Stimulated activated CD4-positive, alpha-beta T cell treated with anti-CD3 and anti-CD28 coated beads, TNF-alpha, amount 100 ng/mL, for 24 hours (primary cell): ENCODE data around the gene ADGRL2.
"Not testable (repeated sequence)": the region's sequence is repeated elsewhere in the genome, so short reads cannot be mapped to it uniquely, and the experiment has no call there.

Source experiments
- DNase-seq, 3 experiments: peaks; one replicate each; pipeline ENCODE4 v3.0.0-alpha.2; 2020; ENCODE audit warnings: low read depth in 3 of 3

ADGRL2 gene

GRCh38 chr1:81847063-81847462 lies 46.3 kb downstream of the ADGRL2 start:
- DNase-seq: no peak

GRCh38 chr1:81848880-81849682 lies 48.3 kb downstream of the ADGRL2 start:
- no peak for DNase-seq

DNA sequence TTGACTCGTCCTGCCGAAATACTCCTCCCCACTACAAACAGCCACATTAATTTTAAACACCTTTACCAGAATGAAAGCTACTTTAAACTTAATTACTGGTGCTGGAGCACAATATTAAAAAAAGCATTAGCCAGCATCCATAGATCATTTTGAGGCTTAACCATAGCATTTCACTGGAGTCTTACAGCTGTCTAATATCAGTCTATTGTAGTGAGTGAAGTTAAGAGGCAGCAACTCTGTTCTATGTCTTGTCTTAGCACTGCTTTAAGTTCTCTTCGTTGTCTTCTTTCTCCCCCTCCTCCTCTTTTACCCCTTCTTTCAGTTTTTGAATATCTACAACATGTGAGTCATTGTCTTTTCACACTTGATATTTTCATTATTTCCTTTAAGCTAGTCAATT lies 49.3 kb downstream of the ADGRL2 start:
- DNase-seq: no peak

DNA sequence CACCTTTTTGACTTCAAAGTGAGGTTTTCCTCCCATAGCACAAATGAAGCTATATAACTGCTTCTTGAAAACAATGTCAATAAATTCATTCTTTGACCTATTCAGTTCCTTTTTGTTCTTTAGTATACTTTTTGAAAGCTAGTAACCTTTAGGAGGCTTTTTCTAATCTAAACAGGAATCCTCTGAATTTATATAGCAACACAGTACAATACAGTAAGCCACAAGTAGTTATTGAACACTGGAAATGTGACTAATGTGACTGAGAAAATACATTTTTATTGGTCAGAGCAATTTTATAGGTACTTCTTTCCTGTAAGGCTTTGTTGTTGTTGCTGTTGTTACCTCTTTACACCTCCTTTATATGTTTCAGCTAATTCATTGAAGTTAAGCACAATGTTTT lies 49.8 kb downstream of the ADGRL2 start:
- no peak for DNase-seq

DNA sequence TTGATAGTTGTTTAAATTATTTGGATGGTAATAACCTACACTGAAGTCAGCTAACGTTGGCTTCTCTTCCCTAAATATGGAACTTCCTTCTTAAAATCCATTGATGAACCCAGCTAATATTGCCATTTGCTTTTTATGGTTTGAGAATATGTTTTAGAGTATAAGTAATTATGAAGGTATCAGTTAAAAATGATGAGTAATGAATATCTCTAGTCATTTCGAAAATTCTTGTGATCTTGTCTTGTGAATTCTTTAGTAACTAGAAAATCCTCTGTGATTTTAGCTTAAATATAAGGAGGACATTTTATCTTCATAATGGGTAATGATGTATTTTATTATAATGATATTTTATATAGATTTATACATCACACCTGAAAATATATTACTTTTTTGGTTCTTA lies 50.5 kb downstream of the ADGRL2 start:
- no peak for DNase-seq

DNA sequence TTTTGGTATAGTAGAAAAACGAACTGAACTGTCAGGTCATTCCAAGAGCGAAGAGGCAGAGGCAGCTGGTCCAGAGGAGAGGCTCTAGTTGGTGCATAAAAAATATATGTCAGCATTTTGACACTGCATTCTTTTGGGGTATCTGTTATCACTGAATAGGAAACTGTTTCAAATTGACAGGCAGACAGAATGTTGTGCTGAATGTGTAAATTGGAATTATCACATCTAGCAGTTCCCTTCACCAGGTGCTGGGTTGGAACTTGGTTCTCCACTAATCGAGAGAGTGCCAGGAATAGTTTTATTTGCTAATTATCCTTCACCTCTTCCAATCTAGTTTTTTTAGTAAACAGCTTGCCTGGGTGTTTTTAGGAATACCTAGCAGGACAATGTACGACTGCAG lies 52.2 kb downstream of the ADGRL2 start:
- no peak for DNase-seq

- DNase-seq: no peak
Measured at GRCh38 chr1:81867235-81867634, 66.5 kb downstream of the ADGRL2 start.

- no peak for DNase-seq
Measured at GRCh38 chr1:81869307-81869706, 68.6 kb downstream of the ADGRL2 start.

DNA sequence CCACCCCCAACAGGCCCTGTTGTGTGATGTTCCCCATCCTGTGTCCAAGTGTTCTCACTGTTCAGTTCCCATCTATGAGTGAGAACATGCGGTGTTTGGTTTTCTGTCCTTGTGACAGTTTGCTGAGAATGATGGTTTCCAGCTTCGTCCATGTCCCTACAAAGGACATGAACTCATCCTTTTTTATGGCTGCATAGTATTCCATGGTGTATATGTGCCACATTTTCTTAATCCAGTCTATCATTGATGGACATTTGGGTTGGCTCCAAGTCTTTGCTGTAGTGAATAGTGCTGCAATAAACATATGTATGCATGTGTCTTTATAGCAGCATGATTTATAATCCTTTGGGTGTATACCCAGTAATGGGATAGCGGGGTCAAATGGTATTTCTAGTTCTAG lies 70.4 kb downstream of the ADGRL2 start:
- DNase-seq: not testable (repeated sequence)

GRCh38 chr1:81873946-81874345 lies 73.2 kb downstream of the ADGRL2 start:
- DNase-seq: no peak

- no peak for DNase-seq
Measured at GRCh38 chr1:81874461-81874860, 73.7 kb downstream of the ADGRL2 start.

- no peak for DNase-seq
Measured at GRCh38 chr1:81874940-81875339, 74.2 kb downstream of the ADGRL2 start.

DNA sequence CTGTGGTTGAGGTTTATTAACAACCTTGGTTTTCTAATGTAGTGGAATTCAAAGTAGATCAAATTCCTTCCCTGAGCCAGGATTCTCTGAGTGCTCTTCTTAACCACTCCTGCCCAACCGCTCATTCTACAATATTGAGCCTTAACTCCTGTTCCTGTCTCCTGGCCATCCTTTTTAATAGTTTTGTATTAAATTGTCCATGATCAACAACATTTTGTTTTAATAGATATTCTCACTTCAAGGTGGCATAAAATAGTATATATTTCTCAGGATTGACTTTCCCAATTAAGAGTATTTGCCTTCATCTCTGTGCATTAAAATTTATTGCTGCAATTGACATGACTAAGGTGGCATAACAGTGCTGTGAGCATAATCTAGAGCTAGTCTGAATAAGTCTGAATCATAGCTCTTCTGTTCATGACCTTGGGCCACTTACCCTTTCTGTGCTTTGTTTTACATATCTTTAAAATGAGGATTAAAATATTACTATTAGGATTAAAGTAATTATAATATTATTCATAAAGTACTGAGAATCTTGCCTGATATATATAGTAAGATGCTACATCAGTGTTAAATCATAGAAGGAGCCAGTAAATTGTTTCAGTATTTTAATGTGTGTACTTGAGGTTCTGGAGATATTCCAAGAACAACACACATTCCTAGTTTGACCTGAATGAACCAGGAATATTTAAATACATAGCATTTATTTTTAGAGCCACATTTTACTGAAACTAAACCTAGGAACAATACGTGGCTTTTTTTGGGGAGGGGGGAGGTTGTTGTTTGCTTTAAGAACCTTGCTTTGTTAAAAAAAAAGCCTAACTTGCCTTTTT lies 76.4 kb downstream of the ADGRL2 start:
- no peak for DNase-seq

DNA sequence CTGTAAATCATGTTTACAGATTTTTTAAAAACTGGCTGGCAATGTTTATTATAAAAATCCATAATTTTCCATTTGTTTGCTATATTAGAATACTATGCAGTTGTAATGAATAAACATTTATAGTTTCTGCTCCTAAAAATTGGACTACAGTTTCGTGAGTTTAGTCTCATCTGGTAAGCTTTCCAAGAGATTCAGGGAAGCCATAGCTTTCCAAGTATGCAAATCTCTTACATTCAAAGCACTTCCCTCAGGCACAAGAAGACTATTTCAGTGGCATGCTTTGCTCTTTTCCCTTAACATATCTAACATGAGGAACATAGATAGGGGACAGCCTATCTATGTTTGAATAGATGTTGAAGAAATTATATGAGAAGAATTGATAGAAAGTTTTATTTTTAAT lies 77.2 kb downstream of the ADGRL2 start:
- no peak for DNase-seq

DNA sequence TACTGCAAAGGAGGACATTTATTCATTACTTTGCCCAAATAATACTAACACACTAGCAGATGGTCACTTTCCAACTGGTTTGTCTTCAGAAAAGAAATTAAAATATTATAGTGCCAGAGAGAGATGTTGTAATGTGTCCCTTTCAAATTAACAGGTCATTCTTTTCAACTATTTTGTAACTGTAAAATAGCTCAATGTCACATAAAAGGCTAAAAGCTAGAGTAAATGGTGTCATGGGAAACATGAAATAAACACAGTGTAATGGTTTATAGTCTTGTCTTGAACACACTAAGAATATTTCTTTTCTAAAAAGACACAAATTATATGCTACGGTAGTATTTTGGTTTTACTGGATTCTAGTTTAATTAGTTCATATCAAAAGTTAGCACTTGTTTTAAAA lies 77.8 kb downstream of the ADGRL2 start:
- no peak for DNase-seq

DNA sequence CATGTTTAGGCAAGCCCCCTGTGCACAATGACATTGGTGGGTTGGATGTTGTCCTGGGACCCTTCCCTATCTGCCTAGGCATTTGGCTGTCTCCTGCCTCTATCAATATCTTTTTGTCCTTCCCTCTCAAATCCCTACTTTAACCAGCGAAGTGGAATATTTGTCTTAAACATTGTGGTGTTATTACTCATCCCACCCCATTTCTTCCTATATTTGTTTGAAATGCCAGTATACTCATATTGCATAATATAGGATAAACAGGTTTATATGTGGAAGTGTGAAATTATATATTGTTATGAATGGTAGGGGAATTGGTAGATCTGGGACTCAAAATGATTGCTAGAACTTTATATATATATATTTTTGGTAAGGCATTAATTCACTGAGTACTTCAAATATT lies 80.0 kb downstream of the ADGRL2 start:
- no peak for DNase-seq

- no peak for DNase-seq
Measured at GRCh38 chr1:81885291-81885690, 84.6 kb downstream of the ADGRL2 start.

- not testable (repeated sequence) for DNase-seq
Measured at GRCh38 chr1:81886292-81886691, 85.6 kb downstream of the ADGRL2 start.

DNA sequence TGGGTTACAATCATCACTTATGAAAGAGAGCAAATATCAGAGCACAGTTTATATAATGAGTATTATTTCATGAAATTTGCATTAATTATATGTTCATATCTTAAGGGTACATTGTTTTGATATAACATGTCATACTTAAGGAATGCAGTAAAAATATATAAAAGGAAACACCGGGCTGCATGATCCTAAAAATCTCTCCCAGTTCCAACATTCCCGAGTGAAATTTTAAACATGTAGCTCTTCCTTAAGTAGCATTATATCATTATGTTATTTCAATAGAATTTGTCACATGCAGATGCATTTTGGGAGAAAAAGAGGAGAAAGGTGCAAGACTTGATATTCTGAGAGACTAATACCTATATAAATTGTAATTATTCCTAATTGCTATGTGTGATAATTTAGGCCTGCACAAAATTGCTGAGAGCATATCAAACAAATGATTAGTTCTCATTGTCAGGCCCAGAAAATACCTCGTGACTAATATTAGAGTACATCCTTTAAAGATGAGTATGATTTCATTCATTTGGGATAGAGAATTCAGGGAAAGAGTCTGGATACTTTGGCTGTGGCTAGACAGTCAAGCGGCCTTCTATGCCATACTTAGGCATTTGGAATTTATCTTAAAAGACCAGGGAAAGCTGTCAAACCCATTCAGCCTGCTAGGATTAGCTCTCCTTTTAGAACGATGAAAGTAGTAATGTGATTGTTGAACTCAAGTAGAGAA lies 86.8 kb downstream of the ADGRL2 start:
- no peak for DNase-seq

GRCh38 chr1:81889166-81889565 lies 88.4 kb downstream of the ADGRL2 start:
- no peak for DNase-seq

DNA sequence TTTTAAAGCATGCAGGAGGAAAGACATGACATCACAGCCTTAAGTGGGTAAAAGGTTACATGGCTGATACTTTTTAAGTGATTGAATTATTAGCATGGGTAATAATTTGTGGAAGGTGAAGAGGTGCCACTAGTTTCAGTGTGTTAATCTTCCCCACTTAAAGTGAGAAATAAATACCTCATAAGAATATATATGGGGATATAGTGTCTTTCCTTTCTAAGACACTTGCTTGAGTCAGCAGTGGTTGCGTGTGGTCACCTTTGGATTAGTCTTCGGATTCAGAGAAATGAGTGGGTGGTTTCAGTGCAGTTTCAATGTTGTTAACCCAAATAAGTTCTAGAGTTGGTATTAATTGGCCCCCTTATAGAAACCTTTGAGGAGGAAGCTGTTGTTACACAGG lies 94.1 kb downstream of the ADGRL2 start:
- no peak for DNase-seq

DNA sequence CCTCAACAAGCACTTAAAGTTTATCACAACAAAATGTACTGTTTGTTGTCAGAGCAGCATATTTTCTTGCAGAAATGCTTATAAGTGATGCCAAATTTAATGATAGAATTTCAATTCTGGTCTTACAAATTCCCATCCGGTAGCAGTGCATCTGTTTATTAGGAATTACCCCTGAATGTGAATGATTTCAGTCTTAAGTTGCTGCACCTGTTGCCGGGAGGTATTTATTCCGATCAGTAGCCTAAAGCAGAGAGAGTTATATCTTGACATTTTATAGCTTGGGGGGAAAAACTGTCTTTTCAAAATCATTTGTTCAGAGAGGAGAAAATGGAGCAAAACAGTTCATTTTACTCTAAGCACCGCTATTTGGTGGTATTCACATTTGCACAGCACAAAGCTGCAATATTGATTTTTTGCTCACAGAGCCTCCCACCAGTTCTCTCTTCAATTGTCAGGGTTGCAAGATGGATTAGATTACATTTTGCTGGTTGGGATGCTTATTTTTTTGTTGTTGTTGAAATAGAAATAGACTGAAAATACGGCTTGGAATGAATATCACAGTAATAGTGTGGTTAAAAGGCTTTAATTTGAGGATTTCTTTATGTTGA lies 98.6 kb downstream of the ADGRL2 start:
- no peak for DNase-seq
